GF-D8 (cell line): Measurements from ENCODE around the gene GDF15.
A peak's percentile ranks its signal among the peaks of the same experiment; 100 is the strongest.
"Not testable (repeated sequence)": the region's sequence is repeated elsewhere in the genome, so short reads cannot be mapped to it uniquely, and the experiment has no call there.

Experiments
- DNase-seq: peaks from one replicate; lab custom pipeline; 2025; lab: John Stamatoyannopoulos, UW

Gene GDF15

DNA sequence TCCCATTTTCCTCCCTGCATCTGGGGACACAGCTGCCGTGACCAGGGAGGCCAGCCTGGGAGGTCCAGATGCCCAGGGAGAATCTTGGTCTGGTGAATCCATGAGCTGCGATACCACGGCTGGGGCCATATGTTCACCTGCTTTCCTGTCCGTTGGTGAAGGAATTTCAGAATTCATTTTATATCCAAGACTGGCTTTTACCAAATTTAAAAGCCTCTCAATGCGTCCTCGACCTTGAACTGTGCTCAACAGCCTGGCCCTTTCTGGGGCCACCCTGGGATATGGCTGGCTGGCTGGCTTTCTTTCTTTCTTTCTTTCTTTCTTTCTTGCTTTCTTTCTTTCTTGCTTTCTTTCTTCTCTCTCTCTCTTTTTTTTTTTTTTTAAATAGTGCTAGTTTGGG, 22.2 kb upstream of the GDF15 start:
- DNase-seq, result no peak

DNA sequence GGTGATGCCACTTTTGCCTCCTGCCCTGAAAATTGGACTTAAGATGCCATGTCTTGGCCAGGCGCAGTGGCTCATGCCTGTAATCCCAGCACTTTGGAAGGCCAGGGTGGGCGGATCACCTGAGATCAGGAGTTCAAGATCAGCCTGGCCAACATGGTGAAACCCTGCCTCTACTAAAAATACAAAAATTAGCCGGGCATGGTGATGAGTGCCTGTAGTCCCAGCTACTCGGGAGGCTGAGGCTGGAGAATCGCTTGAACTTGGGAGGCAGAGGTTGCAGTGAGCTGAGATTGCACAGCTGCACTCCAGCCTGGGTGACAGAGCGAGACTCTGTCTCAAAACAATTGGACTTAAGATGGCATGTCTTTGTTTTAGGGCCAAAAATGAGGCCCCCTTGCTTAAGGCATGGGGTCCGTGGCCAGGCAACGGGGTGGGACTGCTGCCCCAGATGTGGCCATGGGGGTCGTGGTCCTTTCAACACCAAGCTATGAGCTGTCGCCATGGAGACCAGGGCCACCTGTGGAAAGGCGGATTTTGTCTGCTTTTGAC, 21.6 kb upstream of the GDF15 start:
- not testable (repeated sequence) for DNase-seq

- peak; percentile 88 for DNase-seq
Observed at GRCh38 chr19:18364826-18365528, 21.0 kb upstream of the GDF15 start.

GRCh38 chr19:18366021-18366435, 19.9 kb upstream of the GDF15 start:
- DNase-seq, result no peak

- no peak for DNase-seq
Observed at GRCh38 chr19:18368504-18369222, 17.3 kb upstream of the GDF15 start.

GRCh38 chr19:18373407-18373891, 12.5 kb upstream of the GDF15 start:
- no peak for DNase-seq

DNA sequence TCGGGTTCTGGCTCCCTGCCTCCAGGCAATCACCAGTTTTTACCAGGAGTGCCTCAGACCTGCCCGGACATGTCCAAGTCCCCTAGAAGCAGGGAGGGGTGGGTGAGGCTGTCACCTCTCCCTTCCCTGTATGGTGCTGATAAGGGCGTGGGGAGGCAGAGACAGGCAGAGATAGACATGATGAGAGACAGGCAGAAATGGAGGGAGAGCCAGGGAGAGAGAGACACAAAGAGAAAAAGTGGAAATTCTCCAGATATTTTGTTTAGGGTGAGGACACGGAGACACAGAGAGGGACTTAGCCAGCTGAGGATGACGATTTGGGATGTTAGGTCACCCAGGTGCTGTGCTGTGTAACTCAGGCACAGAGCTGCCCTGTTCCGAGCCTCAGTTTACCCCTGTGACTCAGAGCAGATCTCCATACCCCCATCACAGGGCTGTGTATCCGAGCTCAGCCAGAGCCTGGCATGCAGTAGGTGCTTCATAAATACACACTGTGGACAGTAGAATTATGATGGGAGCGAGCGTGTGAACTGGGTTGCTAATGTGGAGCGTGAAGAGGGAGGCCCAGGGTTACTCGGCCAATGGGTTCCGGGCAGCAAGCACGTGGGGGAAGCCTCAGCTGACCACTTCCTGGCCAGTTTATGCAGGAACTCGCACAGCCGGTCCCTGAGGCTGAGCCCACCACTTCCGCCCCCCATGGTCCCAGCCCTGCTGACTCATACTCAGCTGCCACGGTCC, 11.9 kb upstream of the GDF15 start:
- peak; percentile 79 for DNase-seq

DNA sequence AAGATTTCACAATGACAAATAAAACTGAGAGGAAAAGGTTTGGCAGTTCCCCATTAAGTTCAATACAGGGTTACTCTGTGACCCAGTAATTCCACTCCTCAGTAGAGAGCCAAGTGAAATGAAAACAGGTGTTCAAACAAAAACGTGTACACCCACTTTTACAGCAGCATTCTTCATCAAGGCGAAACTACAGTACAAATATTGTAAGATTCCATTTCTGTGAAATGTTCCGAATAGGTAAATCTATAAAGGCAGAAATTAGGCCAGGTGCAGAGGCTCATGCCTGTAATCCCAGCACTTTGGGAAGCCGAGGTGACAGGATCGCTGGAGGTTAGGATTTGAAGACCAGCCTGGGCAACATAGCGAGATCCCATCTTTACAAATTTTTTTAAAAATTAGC, 8.9 kb upstream of the GDF15 start:
- DNase-seq, result no peak

GRCh38 chr19:18379803-18380747, 5.9 kb upstream of the GDF15 start:
- DNase-seq, result no peak

GRCh38 chr19:18380843-18381242, 5.1 kb upstream of the GDF15 start:
- no peak for DNase-seq

DNA sequence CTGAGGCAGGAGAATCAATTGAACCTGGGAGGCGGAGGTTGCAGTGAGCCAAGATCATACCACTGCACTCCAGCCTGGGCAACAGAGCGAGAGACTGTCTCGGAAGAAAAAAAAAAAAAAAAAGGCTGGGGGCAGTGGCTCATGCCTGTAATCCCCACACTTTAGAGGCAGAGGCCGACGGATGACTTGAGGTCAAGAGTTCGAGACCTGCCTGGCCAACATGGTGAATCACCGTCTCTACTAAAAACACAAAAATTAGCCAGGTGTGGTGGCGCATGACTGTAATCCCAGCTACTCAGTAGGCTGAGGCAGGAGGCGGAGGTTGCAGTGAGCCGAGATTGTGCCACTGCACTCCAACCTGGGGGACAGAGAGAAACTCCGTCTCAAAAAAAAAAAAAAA, 2.3 kb upstream of the GDF15 start:
- not testable (repeated sequence) for DNase-seq

GRCh38 chr19:18384775-18385174, 1.2 kb upstream of the GDF15 start:
- DNase-seq, result no peak

GRCh38 chr19:18385359-18385674, 641 bp upstream of the GDF15 start:
- DNase-seq, result no peak

GRCh38 chr19:18386543-18387271, 749 bp downstream of the GDF15 start:
- DNase-seq, result no peak

DNA sequence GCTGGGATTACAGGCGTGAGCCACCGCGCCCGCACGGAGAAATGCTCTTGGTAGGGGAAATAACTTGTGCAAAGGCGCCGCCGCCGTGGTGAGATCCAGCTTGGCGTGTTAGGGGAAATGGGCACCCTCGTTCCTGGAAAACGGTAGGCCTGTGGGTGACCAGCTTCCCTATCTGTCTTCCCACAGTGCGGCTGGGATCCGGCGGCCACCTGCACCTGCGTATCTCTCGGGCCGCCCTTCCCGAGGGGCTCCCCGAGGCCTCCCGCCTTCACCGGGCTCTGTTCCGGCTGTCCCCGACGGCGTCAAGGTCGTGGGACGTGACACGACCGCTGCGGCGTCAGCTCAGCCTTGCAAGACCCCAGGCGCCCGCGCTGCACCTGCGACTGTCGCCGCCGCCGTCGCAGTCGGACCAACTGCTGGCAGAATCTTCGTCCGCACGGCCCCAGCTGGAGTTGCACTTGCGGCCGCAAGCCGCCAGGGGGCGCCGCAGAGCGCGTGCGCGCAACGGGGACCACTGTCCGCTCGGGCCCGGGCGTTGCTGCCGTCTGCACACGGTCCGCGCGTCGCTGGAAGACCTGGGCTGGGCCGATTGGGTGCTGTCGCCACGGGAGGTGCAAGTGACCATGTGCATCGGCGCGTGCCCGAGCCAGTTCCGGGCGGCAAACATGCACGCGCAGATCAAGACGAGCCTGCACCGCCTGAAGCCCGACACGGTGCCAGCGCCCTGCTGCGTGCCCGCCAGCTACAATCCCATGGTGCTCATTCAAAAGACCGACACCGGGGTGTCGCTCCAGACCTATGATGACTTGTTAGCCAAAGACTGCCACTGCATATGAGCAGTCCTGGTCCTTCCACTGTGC, 2.4 kb downstream of the GDF15 start:
- peak; percentile 95 for DNase-seq

DNA sequence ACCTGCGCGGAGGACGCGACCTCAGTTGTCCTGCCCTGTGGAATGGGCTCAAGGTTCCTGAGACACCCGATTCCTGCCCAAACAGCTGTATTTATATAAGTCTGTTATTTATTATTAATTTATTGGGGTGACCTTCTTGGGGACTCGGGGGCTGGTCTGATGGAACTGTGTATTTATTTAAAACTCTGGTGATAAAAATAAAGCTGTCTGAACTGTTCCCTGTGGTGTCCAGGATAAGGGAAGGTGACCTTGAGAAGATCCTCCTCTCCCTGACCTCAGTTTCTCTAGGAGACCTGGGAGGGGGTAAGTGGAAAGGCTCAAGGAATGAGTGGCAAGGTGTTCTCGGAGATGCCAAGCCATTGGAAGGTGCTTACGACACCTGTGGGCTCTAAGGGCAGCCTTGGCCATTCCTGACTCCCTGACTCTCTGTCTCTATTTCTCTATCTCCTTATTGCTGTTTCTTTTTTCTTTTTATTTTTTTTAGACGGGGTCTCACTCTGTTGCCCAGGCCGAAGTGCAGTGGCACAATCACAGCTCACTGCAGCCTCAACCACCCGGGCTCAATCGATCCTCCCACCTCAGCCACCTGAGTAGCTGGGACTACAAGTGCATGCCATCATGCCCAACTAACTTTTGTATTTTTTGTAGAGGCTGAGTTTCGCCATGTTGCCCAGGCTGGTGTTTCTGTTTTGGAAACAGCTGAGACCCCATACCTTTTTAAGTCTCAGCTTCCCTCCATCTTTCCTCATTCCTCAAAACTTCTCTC, 3.2 kb downstream of the GDF15 start:
- DNase-seq, result no peak

DNA sequence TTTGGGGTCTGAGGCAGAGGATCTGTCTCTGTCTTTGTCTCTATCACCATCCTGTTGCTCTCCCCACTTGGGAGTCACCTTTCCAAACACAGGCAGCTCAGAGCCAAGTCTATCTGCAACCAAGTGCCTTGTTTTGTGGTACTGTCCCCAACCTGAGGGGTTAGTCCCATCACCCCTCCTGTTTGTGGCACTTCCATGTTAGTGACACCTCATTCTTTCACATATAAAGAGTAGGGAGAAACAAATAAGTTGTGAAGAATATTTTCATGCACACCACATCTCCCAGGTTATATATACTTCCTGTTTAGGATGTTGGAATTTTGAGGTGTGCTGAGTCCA, 3.7 kb downstream of the GDF15 start:
- no peak for DNase-seq

DNA sequence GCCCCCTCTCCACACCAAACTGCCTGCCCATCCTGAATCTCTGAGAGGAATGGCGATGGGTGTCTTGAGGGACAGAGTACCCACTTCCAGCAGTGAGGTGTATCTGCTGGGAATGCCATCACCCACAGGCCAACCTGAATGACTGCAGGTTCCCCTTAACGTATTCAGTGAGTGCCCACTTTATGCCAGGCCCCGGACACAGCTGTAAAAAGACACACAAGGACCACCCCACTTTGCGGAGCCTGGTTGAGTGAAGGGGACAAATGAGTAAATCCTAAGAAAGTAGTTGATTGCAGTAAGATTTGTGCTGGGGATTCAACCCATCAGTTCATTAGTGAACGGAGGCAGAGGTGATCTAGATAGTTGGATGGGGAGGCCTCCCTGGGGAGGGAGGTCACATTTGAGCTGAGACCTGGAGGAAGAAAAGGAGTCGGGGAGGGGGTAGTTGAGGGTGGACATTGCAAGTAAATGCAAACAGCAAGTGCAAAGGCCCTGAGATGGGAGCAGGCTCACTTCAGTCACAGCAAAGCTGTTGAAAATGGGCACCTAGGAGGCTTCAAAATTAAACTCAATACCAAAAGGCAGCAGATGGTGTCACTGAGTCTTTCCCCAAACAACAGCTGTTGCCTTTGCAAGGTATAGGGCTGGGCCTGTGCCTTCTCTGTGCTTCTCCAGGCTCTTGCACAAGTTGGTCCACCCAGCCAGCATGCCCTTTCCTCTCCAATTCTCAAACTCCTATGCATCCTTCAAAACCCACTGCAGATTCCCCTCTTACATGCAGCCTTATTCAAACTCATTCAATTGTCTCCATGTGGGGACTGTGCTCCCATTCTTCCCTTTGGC, 4.3 kb downstream of the GDF15 start:
- DNase-seq, result no peak
